BLaER1 (cell line): Measurements from ENCODE around the gene AFAP1L2.
"Not testable (repeated sequence)": the region's sequence is repeated elsewhere in the genome, so short reads cannot be mapped to it uniquely, and the experiment has no call there.

Source experiments
- H3K27ac ChIP-seq: shearing (Covaris generic); formaldehyde crosslinking; 2 replicates; pipeline ENCODE4 v1.8.1; 2022
- H3K27me3 ChIP-seq: shearing (Covaris generic); formaldehyde crosslinking; 2 replicates; pipeline ENCODE4 v1.8.1; 2022
- H3K36me3 ChIP-seq: shearing (Covaris generic); formaldehyde crosslinking; 2 replicates; pipeline ENCODE4 v1.8.1; 2022
- H3K4me1 ChIP-seq: shearing (Covaris generic); formaldehyde crosslinking; 2 replicates; pipeline ENCODE4 v1.8.1; 2022
- H3K4me2 ChIP-seq: shearing (Covaris generic); formaldehyde crosslinking; 2 replicates; pipeline ENCODE4 v1.8.1; 2022
- H3K4me3 ChIP-seq: shearing (Covaris generic); formaldehyde crosslinking; 2 replicates; pipeline ENCODE4 v1.8.1; 2022
- H3K9ac ChIP-seq: shearing (Covaris generic); formaldehyde crosslinking; 2 replicates; pipeline ENCODE4 v1.8.1; 2022
- H3K9me3 ChIP-seq: shearing (Covaris generic); formaldehyde crosslinking; 2 replicates; pipeline ENCODE4 v1.8.1; 2022
- H4K20me1 ChIP-seq: shearing (Covaris generic); formaldehyde crosslinking; 2 replicates; pipeline ENCODE4 v1.8.1; 2022
- Cebpa-rat ChIP-seq: shearing (Covaris generic); IDR thresholded peaks from 2 replicates; pipeline ENCODE4 v1.8.1; 2022

Gene AFAP1L2

DNA sequence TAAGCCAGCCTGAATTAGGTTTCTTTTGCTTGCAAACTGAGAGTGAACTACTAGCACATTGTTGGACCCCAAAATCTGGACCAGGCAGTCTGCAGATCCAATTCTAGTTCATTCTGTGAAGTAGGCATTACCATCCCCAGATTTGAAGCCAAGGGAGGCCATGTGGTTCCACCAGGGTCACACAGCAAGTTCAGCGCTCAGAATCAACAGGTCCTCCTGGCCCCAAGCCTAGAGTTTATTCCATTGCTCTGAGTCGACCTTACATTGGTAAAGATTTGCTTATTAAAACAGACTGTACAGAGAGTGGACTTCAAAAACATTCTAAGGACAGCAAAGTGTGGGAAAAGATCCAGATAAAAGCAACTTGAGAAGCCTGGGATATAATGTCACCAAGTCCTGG lies 50.9 kb downstream of the AFAP1L2 start:
- Histone ChIP-seq H3K36me3 (no peaks in the 10 kb centered on the region), H3K27ac (no peak overlapping the region), H3K4me2 (no peak overlapping the region), H3K27me3 (no peaks in the 10 kb centered on the region), H3K4me1 (peaks cover 11% of the 10 kb centered on the region), H3K4me3 (no peak overlapping the region), H4K20me1 (no peaks in the 10 kb centered on the region), H3K9me3 (no peaks in the 10 kb centered on the region), H3K9ac (no peak overlapping the region)
- no peak for TF ChIP-seq Cebpa-rat

DNA sequence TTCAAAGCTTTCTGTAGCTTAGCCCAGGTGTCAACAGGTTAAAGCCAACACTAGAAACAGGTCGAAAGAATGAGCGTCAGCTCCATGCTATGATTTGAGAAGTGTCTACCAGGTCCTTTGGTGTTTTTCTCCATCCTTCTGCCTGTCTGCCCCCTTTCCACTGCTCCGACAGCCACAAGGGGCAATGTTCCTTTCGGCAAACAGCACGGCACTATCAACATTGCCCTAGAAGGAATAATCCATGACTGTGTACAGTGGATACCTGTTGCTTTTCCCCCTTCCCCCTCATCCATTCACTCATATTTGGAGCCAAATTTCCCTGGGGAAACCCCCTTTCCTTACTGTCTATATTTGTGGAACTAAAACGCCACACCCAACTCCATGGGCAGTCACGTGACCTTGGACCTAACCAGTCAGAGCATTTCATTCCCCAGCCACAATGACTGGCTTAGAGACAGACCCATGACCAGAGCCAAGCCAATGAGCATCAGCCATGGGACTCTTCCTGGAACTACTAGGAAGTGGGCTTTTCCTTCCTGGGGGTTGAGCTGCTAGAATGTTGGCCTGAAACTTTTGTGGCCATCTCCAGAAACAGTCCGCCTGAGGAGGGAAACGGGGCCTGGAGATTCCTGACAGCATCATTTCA lies 51.5 kb downstream of the AFAP1L2 start:
- TF ChIP-seq Cebpa-rat, result no peak
- Histone ChIP-seq H3K9ac (no peak overlapping the region), H4K20me1 (no peaks in the 10 kb centered on the region), H3K27ac (no peak overlapping the region), H3K4me1 (peaks cover 17% of the 10 kb centered on the region), H3K9me3 (no peaks in the 10 kb centered on the region), H3K4me3 (no peak overlapping the region), H3K27me3 (no peaks in the 10 kb centered on the region), H3K4me2 (no peak overlapping the region), H3K36me3 (no peaks in the 10 kb centered on the region)

DNA sequence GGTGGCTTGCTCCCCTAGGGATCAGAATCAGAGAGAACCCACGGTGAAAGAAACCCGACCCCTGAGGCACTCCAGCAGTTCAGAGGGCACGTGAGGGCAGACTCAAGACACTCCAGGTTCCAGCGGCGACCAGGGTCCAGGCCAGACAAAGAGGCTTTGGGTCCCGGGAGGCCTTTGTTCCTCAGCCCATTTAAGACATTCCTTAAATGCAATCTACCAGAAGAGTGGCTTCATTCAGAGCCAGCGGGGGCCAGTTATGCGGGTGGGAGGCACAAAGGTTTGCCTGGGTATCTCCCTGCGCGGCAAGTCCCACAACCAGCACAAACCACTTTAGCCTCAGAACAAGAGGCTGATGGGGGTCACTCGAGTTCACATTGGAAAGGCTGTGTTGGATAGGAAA lies 53.6 kb downstream of the AFAP1L2 start:
- H3K4me2 ChIP-seq, result no peak overlapping the region
- no peaks in the 10 kb centered on the region for H3K36me3 ChIP-seq
- peaks cover 27% of the 10 kb centered on the region for H3K4me1 ChIP-seq
- no peak overlapping the region for H3K9ac ChIP-seq
- no peak overlapping the region for H3K27ac ChIP-seq
- H3K9me3 ChIP-seq, result no peaks in the 10 kb centered on the region
- H3K4me3 ChIP-seq, result no peak overlapping the region
- no peaks in the 10 kb centered on the region for H3K27me3 ChIP-seq
- no peak for TF ChIP-seq Cebpa-rat
- H4K20me1 ChIP-seq, result no peaks in the 10 kb centered on the region

DNA sequence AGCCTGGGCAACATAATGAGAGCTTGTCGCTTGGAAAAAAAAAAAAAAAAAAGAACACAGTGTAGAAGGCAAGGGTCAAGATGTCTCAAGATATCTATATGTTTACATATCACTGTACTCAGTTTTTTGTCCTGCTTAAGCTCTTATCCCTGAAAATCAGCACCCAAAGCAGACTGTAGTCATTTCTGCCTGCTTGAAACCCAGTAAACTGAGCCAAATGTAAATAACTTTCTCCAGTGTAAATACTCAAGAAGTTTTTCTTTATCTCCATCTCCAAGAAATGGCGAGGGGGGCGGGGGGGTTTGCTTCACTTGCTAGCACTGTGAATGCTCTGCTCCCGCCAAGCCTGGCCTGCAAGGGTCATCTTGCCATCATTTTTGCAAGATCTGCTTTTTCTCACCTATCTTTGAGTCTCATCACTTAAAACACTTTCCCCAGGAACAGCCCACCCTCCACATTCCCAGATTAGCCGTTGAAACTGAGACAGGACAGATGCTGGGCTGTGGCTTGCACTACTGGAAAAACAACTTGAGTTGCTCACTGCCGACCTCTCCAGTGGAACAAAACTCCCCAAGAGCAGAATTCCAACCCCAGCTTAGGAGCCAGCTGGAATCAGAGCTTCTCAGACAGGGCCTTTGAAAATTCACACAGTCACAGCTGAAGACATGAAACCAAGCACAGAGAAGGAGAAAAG lies 54.6 kb downstream of the AFAP1L2 start:
- no peak overlapping the region for H3K4me2 ChIP-seq
- peaks cover 33% of the 10 kb centered on the region for H3K4me1 ChIP-seq
- H3K9ac ChIP-seq, result no peak overlapping the region
- no peaks in the 10 kb centered on the region for H3K27me3 ChIP-seq
- H4K20me1 ChIP-seq, result no peaks in the 10 kb centered on the region
- H3K36me3 ChIP-seq, result no peaks in the 10 kb centered on the region
- no peak for TF ChIP-seq Cebpa-rat
- no peaks in the 10 kb centered on the region for H3K9me3 ChIP-seq
- no peak overlapping the region for H3K27ac ChIP-seq
- H3K4me3 ChIP-seq, result no peak overlapping the region

DNA sequence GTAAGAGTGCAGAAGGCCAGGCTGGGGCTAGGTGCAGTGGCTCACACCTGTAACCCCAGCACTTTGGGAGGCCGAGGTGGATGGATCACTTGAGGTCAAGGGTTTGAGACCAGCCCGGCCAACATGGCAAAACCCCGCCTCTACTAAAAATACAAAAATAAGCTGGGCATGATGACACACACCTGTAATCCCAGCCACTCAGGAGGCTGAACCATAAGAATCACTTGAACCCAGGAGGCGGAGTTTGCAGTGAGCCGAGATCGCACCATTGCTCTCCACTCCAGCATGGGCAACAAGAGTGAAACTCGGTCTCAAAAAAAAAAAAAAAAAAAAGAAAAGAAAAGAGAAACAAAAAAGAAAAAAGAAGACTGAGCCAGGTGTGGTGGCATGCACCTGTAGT lies 55.2 kb downstream of the AFAP1L2 start:
- H4K20me1 ChIP-seq, result not testable (repeated sequence)

DNA sequence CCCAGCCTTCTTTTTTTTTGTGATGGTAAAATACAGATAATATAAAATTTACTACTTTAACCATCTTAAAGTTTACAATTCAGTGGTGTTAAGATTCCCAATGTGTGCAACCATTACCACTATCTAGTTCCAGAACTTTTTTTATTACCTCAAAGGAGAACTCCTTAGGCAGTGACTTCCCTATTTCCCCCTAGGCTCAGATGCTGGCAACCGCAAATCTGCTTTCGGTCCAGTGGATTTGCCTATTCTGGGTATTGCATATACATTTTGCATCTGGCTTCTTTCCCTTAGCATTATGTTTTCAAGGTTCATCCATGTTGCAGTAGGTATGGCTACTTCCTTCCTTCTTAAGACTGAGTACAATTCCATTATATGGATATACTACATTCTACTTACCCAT lies 56.5 kb downstream of the AFAP1L2 start:
- peak overlapping the region; percentile 79 for H3K4me2 ChIP-seq
- no peak overlapping the region for H3K4me3 ChIP-seq
- peaks cover 33% of the 10 kb centered on the region for H3K4me1 ChIP-seq
- no peak overlapping the region for H3K9ac ChIP-seq
- H3K27ac ChIP-seq, result no peak overlapping the region
- H3K9me3 ChIP-seq, result no peaks in the 10 kb centered on the region
- TF ChIP-seq Cebpa-rat, result no peak
- no peaks in the 10 kb centered on the region for H4K20me1 ChIP-seq
- no peaks in the 10 kb centered on the region for H3K27me3 ChIP-seq
- H3K36me3 ChIP-seq, result no peaks in the 10 kb centered on the region

More for the DNA sequence above, 55.2 kb downstream of the AFAP1L2 start:
- H3K27ac ChIP-seq, H3K27me3 ChIP-seq, H3K36me3 ChIP-seq, H3K4me3 ChIP-seq, H3K9me3 ChIP-seq, H3K4me2 ChIP-seq, H3K9ac ChIP-seq: not testable (repeated sequence)
- peaks cover 33% of the 10 kb centered on the region for H3K4me1 ChIP-seq

DNA sequence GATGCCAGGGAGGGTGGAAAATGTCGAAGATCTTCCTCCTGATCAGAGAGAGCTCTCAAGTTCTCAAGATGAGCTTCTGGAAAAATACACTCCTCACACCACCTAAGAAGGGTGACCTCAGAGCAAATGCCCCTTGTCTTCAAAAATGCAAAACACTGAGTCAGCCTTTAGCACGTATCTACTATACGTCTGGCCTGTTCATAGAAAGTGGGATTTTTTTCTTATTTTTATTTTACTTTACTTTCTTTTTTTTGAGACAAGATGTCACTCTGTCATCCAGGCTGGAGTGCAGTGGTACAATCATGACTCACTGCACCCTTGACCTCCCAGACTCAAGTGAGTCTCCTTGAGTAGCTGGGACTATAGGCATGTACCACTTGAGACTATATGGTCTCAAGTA lies 57.1 kb downstream of the AFAP1L2 start:
- Histone ChIP-seq H4K20me1 (no peaks in the 10 kb centered on the region), H3K4me2 (peak overlapping the region; percentile 79), H3K36me3 (no peaks in the 10 kb centered on the region), H3K4me3 (no peak overlapping the region), H3K27me3 (no peaks in the 10 kb centered on the region), H3K9ac (no peak overlapping the region), H3K9me3 (no peaks in the 10 kb centered on the region), H3K4me1 (peaks cover 33% of the 10 kb centered on the region), H3K27ac (no peak overlapping the region)
- no peak for TF ChIP-seq Cebpa-rat

DNA sequence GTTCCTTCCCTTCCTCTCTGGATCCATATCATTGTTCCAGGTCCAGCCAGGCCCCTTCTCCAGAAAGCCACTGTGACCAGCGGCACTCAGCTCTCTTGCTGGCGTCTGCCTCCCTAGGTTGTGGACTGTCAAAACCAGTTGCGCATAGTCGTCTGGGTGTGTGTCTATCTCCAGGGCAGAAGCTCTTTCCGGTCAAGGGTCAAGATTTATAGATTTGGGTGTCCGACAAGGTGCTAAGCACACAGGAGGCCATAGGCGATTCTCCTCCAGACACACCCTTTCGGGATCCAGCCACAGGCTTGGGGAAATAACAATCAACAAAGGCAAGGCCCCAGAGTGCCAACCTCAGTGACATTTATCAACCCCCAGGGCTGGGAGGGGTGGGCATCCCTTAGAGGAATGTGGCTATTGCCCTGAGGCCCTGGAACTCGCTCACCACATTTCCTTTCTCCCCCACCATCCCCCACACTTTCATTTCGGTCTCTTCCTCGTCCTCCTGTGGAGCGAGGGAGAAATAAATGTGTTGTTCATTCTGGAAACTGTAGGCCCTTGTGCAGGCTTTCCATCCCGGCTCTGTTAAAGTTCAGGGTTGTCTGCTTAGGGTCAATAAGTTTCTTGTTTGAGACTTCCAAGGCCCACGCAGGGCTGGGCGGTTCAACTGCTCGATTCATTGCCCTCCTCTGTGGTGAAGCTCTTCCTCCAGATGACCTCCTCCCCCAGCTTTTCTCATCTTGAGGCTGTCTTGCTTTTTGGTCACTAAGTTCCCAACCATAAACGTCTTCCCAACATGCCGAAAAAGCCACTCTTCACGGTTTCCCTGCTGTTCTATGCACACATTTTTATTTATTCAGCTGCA lies 57.9 kb downstream of the AFAP1L2 start:
- Histone ChIP-seq H3K9me3 (no peaks in the 10 kb centered on the region), H3K36me3 (no peaks in the 10 kb centered on the region), H3K4me2 (peak overlapping the region; percentile 79), H4K20me1 (no peaks in the 10 kb centered on the region), H3K4me1 (peaks cover 33% of the 10 kb centered on the region), H3K9ac (peak overlapping the region; percentile 21), H3K27ac (peak overlapping the region; percentile 55), H3K4me3 (no peak overlapping the region), H3K27me3 (no peaks in the 10 kb centered on the region)
- no peak for TF ChIP-seq Cebpa-rat

DNA sequence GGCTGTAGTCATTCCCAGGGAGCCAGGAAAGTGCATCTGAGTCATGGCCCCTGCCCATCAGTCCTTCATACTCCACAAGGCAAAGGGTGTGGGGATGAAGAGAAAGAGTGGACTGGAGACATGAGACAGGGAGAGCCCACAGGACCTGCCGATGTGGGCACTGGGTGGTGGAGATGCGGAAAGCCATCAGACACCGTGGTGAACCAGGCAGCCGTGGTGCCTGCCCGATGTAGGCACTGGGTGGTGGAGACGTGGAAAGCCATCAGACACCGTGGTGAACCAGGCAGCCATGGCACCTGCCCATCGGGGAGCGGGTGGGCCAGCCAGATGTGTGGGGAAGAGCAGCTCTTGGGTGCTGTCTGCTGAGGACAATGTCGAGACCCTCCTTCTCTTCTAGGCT lies 58.6 kb downstream of the AFAP1L2 start:
- no peak overlapping the region for H3K4me3 ChIP-seq
- H3K4me2 ChIP-seq, result peak overlapping the region; percentile 79
- no peaks in the 10 kb centered on the region for H4K20me1 ChIP-seq
- peak overlapping the region; percentile 55; the same call in 1 of the 2 replicates for H3K27ac ChIP-seq
- H3K9ac ChIP-seq, result no peak overlapping the region
- H3K4me1 ChIP-seq, result peaks cover 33% of the 10 kb centered on the region
- H3K9me3 ChIP-seq, result no peaks in the 10 kb centered on the region
- no peaks in the 10 kb centered on the region for H3K36me3 ChIP-seq
- H3K27me3 ChIP-seq, result no peaks in the 10 kb centered on the region
- no peak for TF ChIP-seq Cebpa-rat
